GM21367 (cell line): ENCODE results near the gene KCND1.
"Not testable (repeated sequence)": the region's sequence is repeated elsewhere in the genome, so short reads cannot be mapped to it uniquely, and the experiment has no call there.

Source experiments
- ATAC-seq: cut with Tn5 transposase; IDR thresholded peaks from one replicate; pipeline ENCODE4 v1.9.1; 2021; ENCODE audit not compliant: unreplicated experiment

KCND1 gene

GRCh38 chrX:48971249-48972219, at the start of gene KCND1:
Gene KCND1, minus strand, starts transcription at chrX:48971844. Its CDS starts 1,573 bp downstream, at chrX:48970271.
- no peak for ATAC-seq

GRCh38 chrX:49019599-49020249, 48.1 kb upstream of the KCND1 start:
- ATAC-seq, result no peak

- ATAC-seq, result no peak
Observed at GRCh38 chrX:49019050-49019449, 47.4 kb upstream of the KCND1 start.

GRCh38 chrX:49003696-49004095, 32.1 kb upstream of the KCND1 start:
- no peak for ATAC-seq

- peak; percentile 70 for ATAC-seq
Observed at GRCh38 chrX:49002091-49002935, 30.7 kb upstream of the KCND1 start, which contains the start of gene GRIPAP1. Gene GRIPAP1, minus strand, starts transcription at chrX:49002264. Its CDS starts 35 bp downstream, at chrX:49002229.

GRCh38 chrX:49001521-49002090, 30.0 kb upstream of the KCND1 start:
- no peak for ATAC-seq

- no peak for ATAC-seq
Observed at GRCh38 chrX:49000636-49001035, 29.0 kb upstream of the KCND1 start.

- no peak for ATAC-seq
Observed at GRCh38 chrX:48999030-48999429, 27.4 kb upstream of the KCND1 start.

- ATAC-seq, result no peak
Observed at GRCh38 chrX:48998391-48998790, 26.7 kb upstream of the KCND1 start.

- no peak for ATAC-seq
Observed at GRCh38 chrX:48997865-48998264, 26.2 kb upstream of the KCND1 start.

GRCh38 chrX:48997455-48997854, 25.8 kb upstream of the KCND1 start:
- ATAC-seq, result no peak

- ATAC-seq, result no peak
Observed at GRCh38 chrX:48996969-48997368, 25.3 kb upstream of the KCND1 start.

- no peak for ATAC-seq
Observed at GRCh38 chrX:48992341-48992740, 20.7 kb upstream of the KCND1 start.

GRCh38 chrX:48989483-48989882, 17.8 kb upstream of the KCND1 start:
- ATAC-seq, result no peak

GRCh38 chrX:48983896-48984295, 12.3 kb upstream of the KCND1 start:
- no peak for ATAC-seq

GRCh38 chrX:48983081-48983480, 11.4 kb upstream of the KCND1 start:
- no peak for ATAC-seq

- ATAC-seq, result no peak
Observed at GRCh38 chrX:48981178-48981577, 9.5 kb upstream of the KCND1 start.

- ATAC-seq, result not testable (repeated sequence)
Observed at GRCh38 chrX:48980341-48980740, 8.7 kb upstream of the KCND1 start.

- no peak for ATAC-seq
Observed at GRCh38 chrX:48978226-48978625, 6.6 kb upstream of the KCND1 start.

- no peak for ATAC-seq
Observed at GRCh38 chrX:48976086-48976485, 4.4 kb upstream of the KCND1 start.

GRCh38 chrX:48975541-48975940, 3.9 kb upstream of the KCND1 start:
- ATAC-seq, result no peak
